Subcutaneous adipose tissue (tissue), 4 donors: ENCODE data around the gene ALAS1. TPM values are rescaled to one million over a fixed set of nuclear protein-coding genes. Genes with fewer than 3 reads are reported as not detected.

Source experiments
- CTCF ChIP-seq: fragments of 450-650 bp; IDR thresholded peaks from one replicate; pipeline ENCODE4 v1.5.1; 2016; ENCODE audit warnings: low read depth, mild to moderate bottlenecking, control low read depth, antibody characterized with exemption, moderate library complexity
- total RNA-seq, 4 donors: library from RNA; depleted of rRNA; stranded (reverse); fragments of >200 nt; gene quantifications; one replicate each; pipeline ENCODE4 v1.1.0, GENCODE V29; 2016

ALAS1 gene
- total RNA-seq, 4 donors from 2014 or later, result 25.8 to 44.3 (median 39.0) TPM

- TF ChIP-seq CTCF, result no peak
Observed at GRCh38 chr3:52246728-52247408, 48.9 kb downstream of the ALAS1 start.

- TF ChIP-seq CTCF, result no peak
Observed at GRCh38 chr3:52247409-52248164, 49.6 kb downstream of the ALAS1 start.

DNA sequence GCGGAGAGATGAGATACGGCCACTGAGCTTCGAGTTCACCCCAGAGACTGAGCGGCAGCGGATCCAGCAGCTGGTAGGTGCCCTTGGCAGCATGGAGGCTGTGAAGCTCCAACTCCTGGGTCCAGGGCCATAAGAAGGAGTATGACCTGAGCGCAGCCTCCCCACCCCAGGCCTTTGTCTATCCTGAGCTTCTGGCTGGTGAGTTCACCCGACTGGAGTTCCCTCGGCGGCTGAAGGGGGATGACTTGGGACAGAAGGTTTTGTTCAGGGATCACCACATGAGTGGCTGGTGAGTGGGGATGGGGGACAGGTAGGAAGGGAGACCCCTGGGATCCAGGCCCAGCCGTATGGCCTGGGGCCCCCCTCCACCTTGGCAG, 50.2 kb downstream of the ALAS1 start:
- TF ChIP-seq CTCF, result no peak

DNA sequence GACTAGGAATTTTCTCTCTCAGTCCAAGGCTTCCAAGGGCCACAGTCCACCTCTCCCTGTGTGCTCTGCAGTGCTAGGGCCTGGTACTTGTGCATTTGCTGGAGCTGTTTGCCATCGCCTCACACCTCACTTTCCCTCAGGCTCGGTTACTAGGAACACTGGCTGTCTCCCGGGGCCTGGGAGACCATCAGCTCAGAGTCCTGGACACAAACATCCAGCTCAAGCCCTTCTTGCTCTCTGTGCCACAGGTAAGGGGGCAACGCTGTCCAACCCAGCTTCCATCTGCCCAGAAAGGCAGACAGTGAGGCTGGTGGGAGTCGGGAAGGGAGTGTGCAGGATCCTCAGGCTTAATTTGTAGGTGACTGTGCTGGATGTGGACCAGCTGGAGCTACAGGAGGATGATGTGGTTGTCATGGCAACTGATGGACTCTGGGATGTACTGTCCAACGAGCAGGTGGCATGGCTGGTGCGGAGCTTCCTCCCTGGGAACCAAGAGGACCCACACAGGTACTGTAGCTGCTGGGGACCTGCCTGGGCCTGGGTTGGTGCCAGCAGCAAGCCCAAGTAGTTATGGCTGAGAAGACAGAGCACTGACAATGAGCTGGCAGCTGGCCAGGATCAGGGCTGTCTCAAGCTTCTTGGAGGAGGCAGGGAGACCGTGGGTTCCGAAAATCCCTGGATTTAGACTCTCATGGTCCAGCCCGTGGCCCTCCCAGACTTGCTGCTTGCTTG, 51.0 kb downstream of the ALAS1 start:
- TF ChIP-seq CTCF, result no peak

DNA sequence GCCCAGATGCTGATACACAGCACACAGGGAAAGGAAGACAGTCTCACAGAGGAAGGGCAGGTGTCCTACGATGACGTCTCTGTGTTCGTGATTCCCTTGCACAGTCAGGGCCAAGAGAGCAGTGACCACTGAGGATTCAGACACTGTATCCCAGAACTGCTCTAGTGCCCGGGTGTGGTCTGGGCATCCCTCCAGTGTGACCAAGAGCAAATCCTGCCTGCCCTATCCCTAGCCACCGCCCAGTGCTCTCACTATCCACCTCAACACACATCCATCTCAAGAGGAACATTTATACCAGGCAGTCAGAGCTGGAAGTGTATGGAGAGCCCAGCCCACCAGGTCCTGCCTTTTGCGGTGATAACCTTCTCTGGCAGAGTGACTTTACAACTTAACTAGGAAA, 51.7 kb downstream of the ALAS1 start:
- no peak for TF ChIP-seq CTCF

DNA sequence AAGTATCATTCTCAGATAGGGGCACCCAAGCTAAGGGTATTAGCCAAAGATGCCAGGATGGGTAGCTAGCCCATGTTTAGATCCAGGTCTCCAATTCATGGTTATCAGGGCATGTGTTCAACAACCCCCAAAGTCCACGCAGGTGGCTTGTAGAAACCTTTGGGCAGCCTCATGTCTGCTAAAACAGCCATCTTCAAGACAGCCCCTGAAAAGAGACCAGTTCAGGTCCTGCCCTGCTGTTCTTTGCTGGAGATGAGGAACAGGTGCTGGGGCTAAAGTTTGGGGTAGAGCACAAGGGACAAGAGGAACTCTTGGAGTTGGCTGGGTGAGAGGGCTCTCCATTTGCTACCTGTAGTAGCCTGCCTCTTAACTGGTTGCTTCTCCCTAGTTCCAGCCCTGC, 52.2 kb downstream of the ALAS1 start:
- no peak for TF ChIP-seq CTCF
